ENCODE data around the gene TPGS1.

The TPGS1 gene

GRCh38 chr19:485583-486236 is 21.6 kb upstream of the TPGS1 start:
- Histone ChIP-seq H3K36me3 (ENCODE audit: insufficient read depth, low read length) (no peaks in the 10 kb centered on the region; the same call in 1 of the 2 replicates), H3K79me2 (ENCODE audit: insufficient read depth, low read length) (no peaks in the 10 kb centered on the region), H4K20me1 (ENCODE audit: insufficient read depth, low read length) (no peaks in the 10 kb centered on the region), H3K27ac (ENCODE audit: low read depth, low read length, poor library complexity, severe bottlenecking) (no peak overlapping the region), H3K9me3 (ENCODE audit: low read length) (no peaks in the 10 kb centered on the region), H3K4me2 (ENCODE audit: low read length) (no peak overlapping the region), H3K4me3 (ENCODE audit: low read depth, low read length, poor library complexity, severe bottlenecking) (no peak overlapping the region), H3K4me1 (ENCODE audit: insufficient read depth, low read length, severe bottlenecking) (peaks cover 8% of the 10 kb centered on the region), H3K9ac (ENCODE audit: low read length) (no peak overlapping the region), H3F3A (ENCODE audit: insufficient read depth, low read length) (peaks cover 4% of the 10 kb centered on the region), H2AFZ (ENCODE audit: low read length) (no peak overlapping the region), H3K27me3 (ENCODE audit: insufficient read depth, low read length) (no peaks in the 10 kb centered on the region), H3K9me2 (ENCODE audit: low read depth, low read length) (no peaks in the 10 kb centered on the region)
- TF ChIP-seq EZH2 (IDR thresholded peaks at IDR 0.05; ENCODE audit: borderline replicate concordance, low read length) (no peak), CTCF (IDR thresholded peaks at IDR 0.05; ENCODE audit: low read length) (no peak)

GRCh38 chr19:488505-489417 is 18.5 kb upstream of the TPGS1 start:
- H2AFZ ChIP-seq (ENCODE audit: low read length), result no peak overlapping the region

More at GRCh38 chr19:488505-489417, 18.5 kb upstream of the TPGS1 start:
- no peaks in the 10 kb centered on the region for H3K79me2 ChIP-seq (ENCODE audit: insufficient read depth, low read length)
- H4K20me1 ChIP-seq (ENCODE audit: insufficient read depth, low read length), result no peaks in the 10 kb centered on the region
- H3K27ac ChIP-seq (ENCODE audit: low read depth, low read length, poor library complexity, severe bottlenecking), result peak overlapping the region; percentile 11
- H3K9me3 ChIP-seq (ENCODE audit: low read length), result no peaks in the 10 kb centered on the region
- H3K4me1 ChIP-seq (ENCODE audit: insufficient read depth, low read length, severe bottlenecking), result peaks cover 8% of the 10 kb centered on the region
- no peaks in the 10 kb centered on the region; the same call in 1 of the 2 replicates for H3K36me3 ChIP-seq (ENCODE audit: insufficient read depth, low read length)
- peak overlapping the region; percentile 93 for H3K4me2 ChIP-seq (ENCODE audit: low read length)
- H3F3A ChIP-seq (ENCODE audit: insufficient read depth, low read length), result no peaks in the 10 kb centered on the region
- no peaks in the 10 kb centered on the region for H3K9me2 ChIP-seq (ENCODE audit: low read depth, low read length)
- TF ChIP-seq EZH2 (IDR thresholded peaks at IDR 0.05; ENCODE audit: borderline replicate concordance, low read length) (no peak), CTCF (IDR thresholded peaks at IDR 0.05; ENCODE audit: low read length) (no peak)
- H3K9ac ChIP-seq (ENCODE audit: low read length), result peak overlapping the region; percentile 96
- peak overlapping the region; percentile 89 for H3K4me3 ChIP-seq (ENCODE audit: low read depth, low read length, poor library complexity, severe bottlenecking)
- H3K27me3 ChIP-seq (ENCODE audit: insufficient read depth, low read length), result no peaks in the 10 kb centered on the region

Measured in OCI-LY1 (cell line).